ENCODE measurements around the gene HOXC11.

HOXC11 gene

DNA sequence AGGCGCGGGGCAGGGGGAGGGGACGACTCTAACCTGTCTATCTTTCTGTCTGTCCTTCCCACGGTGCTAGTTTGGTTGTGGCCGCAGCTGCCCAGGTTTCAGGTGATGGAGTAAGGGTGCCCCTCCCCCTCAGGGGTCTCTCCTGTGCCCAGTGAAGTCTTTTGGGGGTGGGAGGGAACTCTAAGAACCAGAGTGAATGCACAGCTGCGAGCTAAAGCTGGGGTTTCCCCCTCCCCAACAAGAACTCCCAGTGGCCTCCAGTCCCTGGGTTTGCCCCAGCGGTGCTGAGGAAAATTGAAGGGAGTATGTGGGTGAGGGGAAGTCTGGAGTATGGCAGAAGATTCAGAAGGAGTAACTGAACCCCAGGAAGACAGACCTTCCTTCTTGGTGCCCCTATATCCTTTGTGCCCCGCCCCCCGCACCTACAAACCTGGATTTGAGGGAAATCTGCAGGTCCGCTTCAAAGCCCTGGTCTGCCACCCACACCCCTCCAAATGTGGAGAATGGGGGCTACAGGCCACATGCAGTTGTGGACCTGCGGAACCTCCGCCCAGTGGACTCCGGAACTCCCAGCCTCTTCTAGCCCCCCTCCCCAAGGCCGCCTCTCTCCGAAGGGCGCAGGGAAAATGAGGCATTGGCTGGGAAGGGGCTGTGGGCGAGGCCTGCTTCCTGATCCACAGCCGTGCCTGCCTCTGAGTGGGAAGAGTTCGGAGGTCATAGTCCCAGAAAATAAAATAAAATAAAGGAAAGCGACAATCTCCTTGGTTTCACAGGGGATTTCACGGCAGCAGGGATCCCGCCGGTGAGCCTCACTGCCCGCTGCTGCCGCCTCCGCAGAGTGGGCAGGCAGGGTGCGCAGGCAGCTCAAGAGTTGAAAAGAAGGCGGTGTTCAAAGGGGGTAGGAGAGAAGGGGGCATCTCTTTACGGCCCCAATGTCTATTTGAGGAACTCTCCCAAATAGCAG is 23.6 kb downstream of the HOXC11 start:
- Histone ChIP-seq H3K27me3 (ENCODE audit: control insufficient read depth, insufficient read depth, low read length) (peaks cover 100% of the 10 kb centered on the region), H3K4me1 (ENCODE audit: control insufficient read depth, insufficient read depth, low read length) (0 out of 2 replicates have a peak, but pooled peaks cover 5% of the 10 kb centered on the region), H3K4me3 (ENCODE audit: low read length) (no peak overlapping the region), H3K36me3 (ENCODE audit: control insufficient read depth, insufficient read depth, low read length) (peaks cover 3% of the 10 kb centered on the region; the same call in 1 of the 2 replicates), H3K27ac (ENCODE audit: low read length) (no peak overlapping the region), H3K9me3 (ENCODE audit: control insufficient read depth, insufficient read depth, low read length) (no peaks in the 10 kb centered on the region)
- DNase-seq (ENCODE audit: low read depth, low spot score), result no peak
- WGBS (ENCODE audit: insufficient coverage, insufficient read length), result no CpG with 5 or more reads among the region's 29 CpGs

DNA sequence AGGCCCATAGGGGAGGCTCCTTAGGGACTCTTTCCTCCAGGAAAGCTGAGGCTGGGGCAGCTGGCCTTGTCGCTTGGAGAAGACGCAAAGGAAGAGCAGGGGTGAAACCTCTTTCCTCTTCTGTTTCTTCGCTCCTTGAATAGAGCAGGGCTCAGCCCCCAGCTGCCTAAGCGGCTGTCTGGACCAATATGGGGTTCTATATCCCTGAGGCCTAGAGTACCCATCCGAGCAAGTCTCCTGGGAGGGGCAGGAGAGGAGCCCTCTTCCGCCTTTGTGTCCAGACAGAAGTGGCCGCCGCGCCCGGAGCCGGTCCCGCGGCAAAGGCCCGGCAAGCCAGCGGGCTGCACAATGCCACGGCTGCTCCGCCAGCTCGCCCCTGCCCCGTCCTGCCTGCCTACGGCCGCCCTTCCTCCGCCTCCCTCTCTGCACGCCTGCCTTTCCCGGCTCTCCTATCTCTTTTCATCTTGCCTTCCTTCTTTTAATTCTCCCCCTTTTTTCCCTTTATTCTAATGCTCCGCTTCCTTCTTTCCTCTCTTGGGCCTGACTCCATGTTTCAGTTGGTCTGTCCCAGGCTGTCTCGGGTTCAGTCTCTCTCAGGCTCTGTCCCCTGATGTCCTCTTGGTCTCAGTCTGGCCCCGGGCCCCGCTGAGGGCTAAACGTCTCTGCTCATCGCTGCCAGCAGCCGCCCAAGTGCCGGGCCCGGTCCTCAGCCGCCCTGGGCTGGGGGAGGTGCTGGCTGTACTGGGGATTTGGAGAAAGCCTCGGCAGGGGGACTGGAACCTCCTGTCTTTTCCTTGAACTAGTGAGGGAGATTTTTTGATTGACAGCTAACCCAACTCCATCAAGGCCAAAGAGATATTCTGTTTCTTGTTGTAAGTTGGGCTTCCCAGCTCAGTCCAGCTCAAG is 24.5 kb downstream of the HOXC11 start:
- Histone ChIP-seq H3K27me3 (ENCODE audit: control insufficient read depth, insufficient read depth, low read length) (peaks cover 100% of the 10 kb centered on the region), H3K9me3 (ENCODE audit: control insufficient read depth, insufficient read depth, low read length) (no peaks in the 10 kb centered on the region), H3K4me1 (ENCODE audit: control insufficient read depth, insufficient read depth, low read length) (0 out of 2 replicates have a peak, but pooled peaks cover 5% of the 10 kb centered on the region), H3K36me3 (ENCODE audit: control insufficient read depth, insufficient read depth, low read length) (peaks cover 3% of the 10 kb centered on the region; the same call in 1 of the 2 replicates), H3K4me3 (ENCODE audit: low read length) (no peak overlapping the region), H3K27ac (ENCODE audit: low read length) (no peak overlapping the region)
- WGBS (ENCODE audit: insufficient coverage, insufficient read length), result no CpG with 5 or more reads among the region's 35 CpGs
- no peak for DNase-seq (ENCODE audit: low read depth, low spot score)

DNA sequence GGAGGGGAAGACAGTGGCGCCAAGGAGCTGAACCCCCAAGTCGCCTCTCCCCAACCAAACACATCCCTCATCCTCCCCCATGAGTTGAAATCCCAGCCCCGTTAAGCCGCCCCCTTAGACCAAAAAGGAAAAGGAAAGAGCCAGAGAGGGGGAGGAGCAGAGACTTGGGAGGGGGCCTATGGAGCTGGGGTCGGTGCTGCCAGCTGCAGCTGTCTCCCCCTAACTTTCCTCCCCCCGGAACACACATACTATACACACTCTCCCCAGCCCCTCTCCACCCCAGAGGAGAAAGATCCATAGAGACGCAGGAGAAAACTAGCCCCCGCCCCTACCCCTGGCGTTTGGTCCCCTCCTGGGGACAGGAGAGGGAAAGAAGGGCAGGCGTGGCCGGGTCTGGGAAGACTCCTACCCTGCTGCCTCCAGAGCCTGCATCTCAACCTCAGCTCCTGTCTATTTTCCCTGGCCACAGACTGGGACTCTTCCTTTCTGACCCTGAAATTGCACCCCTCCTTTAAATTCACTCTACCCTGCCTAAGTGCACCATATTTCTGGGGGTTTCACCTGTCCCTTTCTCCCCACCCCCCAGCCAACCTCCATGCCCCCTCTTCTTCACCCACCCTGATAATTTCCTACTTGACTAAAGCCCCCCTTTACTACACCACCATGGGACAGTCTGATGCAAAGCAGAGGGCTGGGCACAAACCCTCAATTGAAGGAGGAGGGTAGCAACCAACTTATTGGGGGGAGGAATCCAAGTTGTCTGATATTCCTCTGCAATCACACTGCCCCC is 25.4 kb downstream of the HOXC11 start:
- no peak overlapping the region for H3K4me3 ChIP-seq (ENCODE audit: low read length)
- H3K27me3 ChIP-seq (ENCODE audit: control insufficient read depth, insufficient read depth, low read length), result peaks cover 100% of the 10 kb centered on the region
- no peaks in the 10 kb centered on the region for H3K9me3 ChIP-seq (ENCODE audit: control insufficient read depth, insufficient read depth, low read length)
- WGBS (ENCODE audit: insufficient coverage, insufficient read length), result no CpG with 5 or more reads among the region's 11 CpGs
- DNase-seq (ENCODE audit: low read depth, low spot score), result no peak
- peaks cover 3% of the 10 kb centered on the region; the same call in 1 of the 2 replicates for H3K36me3 ChIP-seq (ENCODE audit: control insufficient read depth, insufficient read depth, low read length)
- H3K4me1 ChIP-seq (ENCODE audit: control insufficient read depth, insufficient read depth, low read length), result 0 out of 2 replicates have a peak, but pooled peaks cover 5% of the 10 kb centered on the region
- no peak overlapping the region for H3K27ac ChIP-seq (ENCODE audit: low read length)

DNA sequence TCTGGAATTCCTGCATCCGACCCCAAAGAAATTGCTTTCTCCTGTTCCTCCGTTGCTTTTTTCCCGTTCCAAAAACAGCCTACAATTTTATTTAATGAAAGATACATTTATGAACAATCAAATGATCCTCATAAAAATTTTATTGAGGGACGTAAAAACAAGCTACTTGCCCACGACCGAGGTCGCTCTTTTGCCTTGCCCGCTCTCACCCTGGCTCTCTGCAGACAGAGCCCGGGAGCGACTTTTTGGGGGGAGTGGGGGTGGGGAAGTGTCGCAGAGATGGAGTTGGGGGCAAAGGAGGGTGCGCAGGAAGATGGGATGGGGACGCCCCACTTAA is 25.9 kb downstream of the HOXC11 start:
- 0 out of 2 replicates have a peak, but pooled peaks cover 5% of the 10 kb centered on the region for H3K4me1 ChIP-seq (ENCODE audit: control insufficient read depth, insufficient read depth, low read length)
- no peak overlapping the region for H3K27ac ChIP-seq (ENCODE audit: low read length)
- peaks cover 3% of the 10 kb centered on the region; the same call in 1 of the 2 replicates for H3K36me3 ChIP-seq (ENCODE audit: control insufficient read depth, insufficient read depth, low read length)
- no peak overlapping the region for H3K4me3 ChIP-seq (ENCODE audit: low read length)
- H3K27me3 ChIP-seq (ENCODE audit: control insufficient read depth, insufficient read depth, low read length), result peaks cover 100% of the 10 kb centered on the region
- DNase-seq (ENCODE audit: low read depth, low spot score), result no peak
- H3K9me3 ChIP-seq (ENCODE audit: control insufficient read depth, insufficient read depth, low read length), result no peaks in the 10 kb centered on the region
- WGBS (ENCODE audit: insufficient coverage, insufficient read length), result no CpG with 5 or more reads among the region's 13 CpGs

DNA sequence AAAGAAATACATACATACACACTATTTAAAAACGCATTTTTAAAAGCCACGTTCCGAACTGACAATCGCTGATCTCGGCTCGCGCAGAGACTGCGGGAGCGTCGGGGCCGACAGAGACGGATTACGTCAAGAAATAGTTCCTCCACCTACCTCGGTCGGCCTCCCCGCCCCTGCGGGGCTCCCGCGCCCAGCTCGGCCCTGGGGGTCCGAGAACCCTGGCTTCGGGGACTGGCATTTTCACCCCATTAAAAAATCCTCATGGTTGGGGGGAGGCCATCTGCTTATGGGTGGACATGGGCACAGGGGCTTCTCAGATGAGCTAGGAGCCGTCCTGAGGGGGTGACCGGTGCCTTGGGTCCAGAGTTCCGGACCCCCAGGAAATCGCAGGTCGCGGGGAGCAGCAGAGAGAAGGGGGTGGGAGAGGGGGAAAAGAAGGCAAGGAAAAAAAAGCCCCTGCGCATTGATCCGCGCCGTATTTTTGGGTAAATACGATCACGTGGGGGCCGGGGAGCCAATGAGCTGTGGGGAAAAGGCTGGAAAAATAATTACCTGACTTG is 26.7 kb downstream of the HOXC11 start:
- no CpG with 5 or more reads among the region's 35 CpGs for WGBS (ENCODE audit: insufficient coverage, insufficient read length)
- Histone ChIP-seq H3K4me3 (ENCODE audit: low read length) (no peak overlapping the region), H3K9me3 (ENCODE audit: control insufficient read depth, insufficient read depth, low read length) (no peaks in the 10 kb centered on the region), H3K27ac (ENCODE audit: low read length) (no peak overlapping the region), H3K27me3 (ENCODE audit: control insufficient read depth, insufficient read depth, low read length) (peaks cover 100% of the 10 kb centered on the region), H3K4me1 (ENCODE audit: control insufficient read depth, insufficient read depth, low read length) (0 out of 2 replicates have a peak, but pooled peaks cover 5% of the 10 kb centered on the region), H3K36me3 (ENCODE audit: control insufficient read depth, insufficient read depth, low read length) (no peaks in the 10 kb centered on the region)
- DNase-seq (ENCODE audit: low read depth, low spot score), result no peak

DNA sequence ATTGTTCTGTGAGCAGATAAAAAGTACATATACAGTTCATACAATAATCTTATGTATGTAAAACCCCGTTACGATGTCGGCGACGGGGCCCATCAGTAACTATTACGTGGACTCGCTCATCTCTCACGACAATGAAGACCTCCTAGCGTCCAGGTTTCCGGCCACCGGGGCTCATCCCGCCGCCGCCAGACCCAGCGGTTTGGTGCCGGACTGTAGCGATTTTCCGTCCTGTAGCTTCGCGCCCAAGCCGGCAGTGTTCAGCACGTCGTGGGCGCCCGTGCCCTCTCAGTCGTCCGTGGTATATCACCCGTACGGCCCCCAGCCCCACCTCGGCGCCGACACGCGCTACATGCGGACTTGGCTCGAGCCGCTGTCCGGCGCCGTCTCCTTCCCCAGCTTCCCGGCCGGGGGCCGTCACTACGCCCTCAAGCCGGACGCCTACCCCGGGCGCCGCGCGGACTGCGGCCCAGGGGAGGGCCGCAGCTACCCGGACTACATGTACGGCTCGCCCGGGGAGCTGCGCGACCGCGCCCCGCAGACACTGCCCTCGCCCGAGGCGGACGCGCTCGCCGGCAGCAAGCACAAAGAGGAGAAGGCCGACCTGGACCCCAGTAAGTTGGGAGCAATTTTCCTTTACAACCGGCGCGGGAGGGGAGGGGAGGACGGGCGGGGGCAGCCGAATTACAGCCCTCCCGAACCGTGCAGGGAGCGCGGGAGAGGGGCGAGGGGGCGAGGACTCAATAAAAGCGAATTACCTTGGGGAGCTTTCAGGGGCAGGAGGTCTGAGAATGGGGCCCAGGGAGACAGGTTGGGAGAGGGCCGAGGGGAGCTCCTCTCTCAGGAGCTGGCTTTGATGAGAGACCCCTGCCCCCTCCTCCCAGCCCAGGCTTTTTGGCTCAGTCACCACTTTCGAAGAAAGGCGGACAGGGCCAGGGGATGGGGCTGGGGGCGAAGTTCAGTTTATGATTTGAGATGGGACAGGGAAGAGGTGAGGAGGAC is 27.5 kb downstream of the HOXC11 start, which contains the start of gene HOXC9:
HOXC9 (plus strand) TSS at position 46 of the 999 bp plus-strand sequence; CDS start at position 74, 28 bp downstream.
- no peaks in the 10 kb centered on the region for H3K36me3 ChIP-seq (ENCODE audit: control insufficient read depth, insufficient read depth, low read length)
- WGBS (ENCODE audit: insufficient coverage, insufficient read length), result no CpG with 5 or more reads among the region's 87 CpGs
- peaks cover 100% of the 10 kb centered on the region for H3K27me3 ChIP-seq (ENCODE audit: control insufficient read depth, insufficient read depth, low read length)
- peaks cover 5% of the 10 kb centered on the region; the same call in 1 of the 2 replicates for H3K4me1 ChIP-seq (ENCODE audit: control insufficient read depth, insufficient read depth, low read length)
- no peaks in the 10 kb centered on the region for H3K9me3 ChIP-seq (ENCODE audit: control insufficient read depth, insufficient read depth, low read length)
- H3K27ac ChIP-seq (ENCODE audit: low read length), result no peak within 1 kb of the TSS
- no peak for DNase-seq (ENCODE audit: low read depth, low spot score)
- H3K4me3 ChIP-seq (ENCODE audit: low read length), result no peak within 1 kb of the TSS

DNA sequence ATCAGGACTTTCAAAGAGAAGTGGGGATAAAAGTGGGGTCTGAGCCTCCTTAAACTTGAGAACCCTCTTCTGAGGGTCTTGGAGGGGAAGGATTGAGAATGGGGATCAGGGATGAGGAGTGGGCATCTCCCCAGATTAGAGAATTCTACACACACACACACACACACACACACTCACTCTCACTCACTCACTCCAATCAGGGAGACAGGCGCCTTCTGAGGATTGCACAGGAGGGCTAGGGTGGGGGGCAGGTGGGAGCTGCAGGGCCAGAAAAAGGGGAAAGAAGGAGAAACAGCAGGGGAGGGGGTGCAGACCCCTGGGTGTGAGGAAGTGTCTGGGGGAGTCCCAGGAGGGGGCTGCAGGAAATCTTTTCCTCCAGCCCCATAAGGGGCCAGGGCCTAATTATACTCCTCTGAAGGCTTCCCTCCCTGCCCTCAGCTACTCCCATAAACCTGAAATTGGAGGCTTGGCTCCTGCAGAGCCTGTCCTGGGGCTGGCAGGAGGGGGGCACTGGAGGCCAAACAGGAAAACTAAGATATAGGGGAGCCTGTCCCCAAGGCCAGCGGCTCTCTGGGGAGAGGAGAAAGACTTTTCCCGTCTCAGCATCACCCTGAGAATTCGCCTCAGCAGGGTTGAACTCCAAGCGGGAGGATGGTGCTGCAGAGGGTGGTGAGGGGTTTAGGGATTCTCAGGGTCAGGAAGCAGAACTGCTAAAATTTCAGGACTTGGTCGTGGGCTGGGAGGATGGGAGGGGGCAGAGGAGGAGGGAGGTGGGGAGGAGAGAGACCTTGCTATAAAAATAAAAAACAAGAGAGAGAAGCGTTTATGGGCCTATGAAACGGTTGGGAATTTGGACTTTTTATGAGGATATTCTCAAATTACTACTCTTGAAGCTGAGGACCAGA is 28.6 kb downstream of the HOXC11 start:
- no peaks in the 10 kb centered on the region for H3K9me3 ChIP-seq (ENCODE audit: control insufficient read depth, insufficient read depth, low read length)
- no peaks in the 10 kb centered on the region for H3K36me3 ChIP-seq (ENCODE audit: control insufficient read depth, insufficient read depth, low read length)
- peaks cover 3% of the 10 kb centered on the region; the same call in 1 of the 2 replicates for H3K4me1 ChIP-seq (ENCODE audit: control insufficient read depth, insufficient read depth, low read length)
- WGBS (ENCODE audit: insufficient coverage, insufficient read length), result no CpG with 5 or more reads among the region's 8 CpGs
- no peak overlapping the region for H3K4me3 ChIP-seq (ENCODE audit: low read length)
- H3K27ac ChIP-seq (ENCODE audit: low read length), result no peak overlapping the region
- peaks cover 99% of the 10 kb centered on the region for H3K27me3 ChIP-seq (ENCODE audit: control insufficient read depth, insufficient read depth, low read length)
- no peak for DNase-seq (ENCODE audit: low read depth, low spot score)

DNA sequence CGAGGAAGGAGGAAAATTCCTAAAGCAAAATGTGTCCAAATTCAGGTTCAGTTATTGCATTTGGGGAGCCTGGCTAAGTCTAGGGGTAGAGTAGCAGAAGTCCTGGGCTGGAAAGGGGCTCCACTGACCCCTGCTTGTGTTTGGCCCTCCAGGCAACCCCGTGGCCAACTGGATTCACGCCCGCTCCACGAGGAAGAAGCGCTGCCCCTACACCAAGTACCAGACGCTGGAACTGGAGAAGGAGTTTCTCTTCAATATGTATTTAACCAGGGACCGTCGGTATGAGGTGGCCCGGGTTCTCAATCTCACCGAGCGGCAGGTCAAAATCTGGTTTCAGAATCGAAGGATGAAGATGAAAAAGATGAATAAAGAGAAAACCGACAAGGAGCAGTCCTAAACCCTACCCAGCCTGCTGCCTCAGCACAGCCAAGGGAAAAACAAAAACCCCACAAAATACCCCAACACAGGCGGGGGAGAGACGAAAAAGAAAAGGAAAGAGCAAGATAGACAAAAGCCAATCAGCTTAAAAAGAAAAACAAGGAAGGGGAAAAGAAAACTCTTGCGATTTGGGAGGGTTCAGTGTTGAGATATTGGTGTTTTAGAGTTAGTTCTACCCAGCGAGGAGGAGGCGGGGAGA is 29.5 kb downstream of the HOXC11 start:
- Histone ChIP-seq H3K4me3 (ENCODE audit: low read length) (no peak overlapping the region), H3K4me1 (ENCODE audit: control insufficient read depth, insufficient read depth, low read length) (peaks cover 1% of the 10 kb centered on the region; the same call in 1 of the 2 replicates)
- WGBS (ENCODE audit: insufficient coverage, insufficient read length), result no CpG with 5 or more reads among the region's 19 CpGs

More for the DNA sequence above, 29.5 kb downstream of the HOXC11 start:
- H3K9me3 ChIP-seq (ENCODE audit: control insufficient read depth, insufficient read depth, low read length), result no peaks in the 10 kb centered on the region
- peaks cover 99% of the 10 kb centered on the region for H3K27me3 ChIP-seq (ENCODE audit: control insufficient read depth, insufficient read depth, low read length)
- DNase-seq (ENCODE audit: low read depth, low spot score), result no peak
- no peak overlapping the region for H3K27ac ChIP-seq (ENCODE audit: low read length)
- H3K36me3 ChIP-seq (ENCODE audit: control insufficient read depth, insufficient read depth, low read length), result no peaks in the 10 kb centered on the region
